ENCODE results near the gene ASF1B. TPM values are rescaled to one million over a fixed set of nuclear protein-coding genes. Genes with fewer than 3 reads are reported as not detected.

ASF1B gene
- total RNA-seq, 6 donors from 2014 or later, result 1.2 to 4.9 (median 3.0) TPM

DNA sequence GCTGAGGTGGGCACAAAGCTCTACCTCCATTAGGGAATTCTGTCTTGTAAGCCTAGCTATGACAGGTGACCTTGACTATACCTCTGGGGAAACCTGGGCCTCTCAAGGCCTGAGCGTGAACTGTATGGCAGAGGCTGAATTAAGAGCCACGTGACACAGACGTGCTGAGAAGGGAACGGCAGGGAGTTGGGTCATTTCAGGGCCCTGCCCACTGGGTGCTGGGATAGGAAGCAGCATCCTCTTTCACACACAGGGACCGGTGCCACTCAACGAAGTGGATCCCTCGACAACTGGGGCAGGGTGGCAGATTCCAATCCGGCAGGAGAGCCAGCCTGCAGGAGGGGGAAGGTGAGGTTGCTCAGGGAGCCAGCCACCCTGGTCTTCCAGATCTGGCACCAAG is 9.2 kb downstream of the ASF1B start:
- TF ChIP-seq POLR2A (IDR thresholded peaks at IDR 0.05), result peak in 1 of 4 donors; percentile 41
- no peak for TF ChIP-seq CTCF (IDR thresholded peaks at IDR 0.05)
- TF ChIP-seq EP300 (IDR thresholded peaks at IDR 0.05), result no peak
- TF ChIP-seq POLR2AphosphoS5 (IDR thresholded peaks at IDR 0.05), result peak in 1 of 2 donors; percentile 10
- DNase-seq (peak in 1 of 2 donors; percentile 69), ATAC-seq (ENCODE audit: low FRiP score in 2 of 2) (peak; percentile 71 to 84)
- Histone ChIP-seq H3K27ac (peak overlapping the region in 3 of 4 donors; percentile 25 to 75 (median 68)), H3K27me3 (no peaks in the 10 kb centered on the region), H3K9me3 (no peaks in the 10 kb centered on the region), H3K36me3 (no peaks in the 10 kb centered on the region), H3K4me3 (no peak overlapping the region), H3K4me1 (peaks cover 7 to 12% (median 9%) of the 10 kb centered on the region in 4 donors)
- WGBS, 2 donors, result 66 to 80% methylated on average over 7 to 8 of the region's 8 CpGs

DNA sequence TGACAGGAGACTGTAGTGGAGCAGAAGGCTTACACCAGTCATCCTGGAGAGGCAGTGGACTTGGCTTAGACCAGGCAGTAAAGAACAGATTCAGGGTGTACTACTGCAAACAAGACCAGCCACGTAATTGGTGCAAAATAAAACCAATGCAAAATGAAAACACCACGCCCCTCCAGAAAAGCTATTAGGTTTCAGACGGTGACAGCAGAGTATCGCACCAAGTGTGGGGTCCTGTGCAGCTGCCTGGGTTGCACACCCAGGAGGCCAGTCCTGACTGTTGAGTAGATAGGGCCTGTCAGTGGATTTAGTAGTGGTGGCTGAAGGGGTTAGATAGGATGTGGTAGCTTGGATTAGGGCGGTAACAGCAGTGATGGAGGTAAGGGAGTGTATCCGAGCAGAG is 13.5 kb downstream of the ASF1B start:
- Histone ChIP-seq H3K27me3 (no peaks in the 10 kb centered on the region), H3K4me3 (no peak overlapping the region), H3K9me3 (no peaks in the 10 kb centered on the region), H3K4me1 (peaks cover 17 to 22% (median 21%) of the 10 kb centered on the region in 4 donors), H3K36me3 (no peaks in the 10 kb centered on the region), H3K27ac (no peak overlapping the region)
- TF ChIP-seq CTCF (IDR thresholded peaks at IDR 0.05) (no peak), EP300 (IDR thresholded peaks at IDR 0.05) (no peak), POLR2A (IDR thresholded peaks at IDR 0.05) (no peak), POLR2AphosphoS5 (IDR thresholded peaks at IDR 0.05) (no peak)
- DNase-seq (no peak), ATAC-seq (ENCODE audit: low FRiP score in 2 of 2) (no peak)
- 92 to 99% methylated on average over 6 of the region's 6 CpGs for WGBS, 2 donors

GRCh38 chr19:14120497-14120780 is 15.9 kb downstream of the ASF1B start:
- H3K27ac ChIP-seq, result peak overlapping the region in 3 of 4 donors; percentile 95 to 98 (median 98)
- WGBS, 2 donors, result 94 to 100% methylated on average over 7 of the region's 7 CpGs
- peaks cover 31 to 37% (median 34%) of the 10 kb centered on the region in 4 donors for H3K4me1 ChIP-seq
- ATAC-seq (ENCODE audit: low FRiP score in 2 of 2), result no peak
- H3K9me3 ChIP-seq, result no peaks in the 10 kb centered on the region
- no peak for TF ChIP-seq EP300 (IDR thresholded peaks at IDR 0.05)
- TF ChIP-seq CTCF (IDR thresholded peaks at IDR 0.05), result no peak
- no peak for TF ChIP-seq POLR2AphosphoS5 (IDR thresholded peaks at IDR 0.05)
- TF ChIP-seq POLR2A (IDR thresholded peaks at IDR 0.05), result no peak
- H3K36me3 ChIP-seq, result no peaks in the 10 kb centered on the region
- DNase-seq, result no peak
- H3K27me3 ChIP-seq, result no peaks in the 10 kb centered on the region
- no peak overlapping the region for H3K4me3 ChIP-seq

- H3K36me3 ChIP-seq, result no peaks in the 10 kb centered on the region
- H3K9me3 ChIP-seq, result no peaks in the 10 kb centered on the region
- TF ChIP-seq POLR2A (IDR thresholded peaks at IDR 0.05) (no peak), POLR2AphosphoS5 (IDR thresholded peaks at IDR 0.05) (no peak), CTCF (IDR thresholded peaks at IDR 0.05) (no peak), EP300 (IDR thresholded peaks at IDR 0.05) (no peak)
- DNase-seq (no peak), ATAC-seq (ENCODE audit: low FRiP score in 2 of 2) (no peak)
- H3K27ac ChIP-seq, result peak overlapping the region; percentile 95 to 98 (median 98)
- 89 to 91% methylated on average over 6 to 7 of the region's 7 CpGs for WGBS, 2 donors
- H3K4me3 ChIP-seq, result no peak overlapping the region
- peaks cover 36 to 43% (median 39%) of the 10 kb centered on the region in 4 donors for H3K4me1 ChIP-seq
- H3K27me3 ChIP-seq, result no peaks in the 10 kb centered on the region
These were observed 16.5 kb downstream of the ASF1B start for GRCh38 chr19:14119644-14120496.

All from upper lobe of left lung (tissue), 6 donors.